Neutrophil (primary cell): ENCODE results near the gene NR2C2AP.

Experiments used
- H3K27ac ChIP-seq: fragments of 200-600 bp; sonication (generic); 2 replicates; pipeline ENCODE4 v1.5.1; 2016; ENCODE audit warnings: mild to moderate bottlenecking, moderate library complexity
- H3K27me3 ChIP-seq: fragments of 200-600 bp; sonication (generic); 2 replicates; pipeline ENCODE4 v1.6.0; 2016; ENCODE audit warnings: mild to moderate bottlenecking
- H3K36me3 ChIP-seq: fragments of 200-600 bp; sonication (generic); 2 replicates; pipeline ENCODE4 v1.5.1; 2017
- H3K4me1 ChIP-seq, 2 experiments: fragments of 200-600 bp in 1 of 2; sonication (generic) in 1 of 2; 1 replicate in 1 of 2; 2 replicates in 1 of 2; pipeline versions ENCODE4 v1.5.1 to v1.6.1; 2013 to 2016; ENCODE audit warnings: low read depth in 1 of 2, low read length in 1 of 2, mild to moderate bottlenecking in 1 of 2, moderate library complexity in 1 of 2; ENCODE audit not compliant: control insufficient read depth in 1 of 2, insufficient read depth in 1 of 2
- H3K4me3 ChIP-seq, 2 experiments: fragments of 200-600 bp in 1 of 2; sonication (generic) in 1 of 2; 1 replicate in 1 of 2; 2 replicates in 1 of 2; pipeline ENCODE4 v1.5.1; 2013 to 2016; ENCODE audit warnings: low read depth in 1 of 2, low read length in 1 of 2, mild to moderate bottlenecking in 1 of 2, moderate library complexity in 1 of 2
- H3K9me3 ChIP-seq: fragments of 200-600 bp; sonication (generic); 2 replicates; pipeline ENCODE4 v1.5.1; 2016
- CTCF ChIP-seq: fragments of 200-600 bp; sonication (generic); IDR thresholded peaks from 2 replicates; pipeline ENCODE4 v1.5.1; 2016; ENCODE audit warnings: antibody characterized with exemption

NR2C2AP gene

DNA sequence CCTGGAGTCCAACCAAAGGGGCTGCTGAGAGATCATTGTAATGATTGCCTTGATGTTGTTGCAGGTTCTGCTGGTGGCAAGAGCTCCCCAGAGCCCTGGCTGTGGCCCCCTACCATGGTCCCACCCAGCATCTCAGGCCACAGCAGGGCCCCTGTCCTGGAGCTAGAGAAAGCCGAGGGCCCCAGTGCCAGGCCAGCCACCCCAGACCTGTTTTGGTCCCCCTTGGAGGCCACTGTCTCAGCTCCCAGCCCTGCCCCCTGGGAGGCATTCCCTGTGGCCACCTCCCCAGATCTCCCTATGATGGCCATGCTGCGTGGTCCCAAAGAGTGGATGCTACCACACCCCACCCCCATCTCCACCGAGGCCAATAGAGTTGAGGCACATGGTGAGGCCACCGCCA, 24.0 kb upstream of the NR2C2AP start:
- H3K27me3 ChIP-seq: peaks cover 69% of the 10 kb centered on the region
- TF ChIP-seq CTCF: no peak
- H3K27ac ChIP-seq: no peak overlapping the region
- no peaks in the 10 kb centered on the region for H3K9me3 ChIP-seq
- peaks cover 10 to 11% of the 10 kb centered on the region in 2 experiments for H3K4me1 ChIP-seq
- H3K36me3 ChIP-seq: no peaks in the 10 kb centered on the region
- H3K4me3 ChIP-seq: no peak overlapping the region

DNA sequence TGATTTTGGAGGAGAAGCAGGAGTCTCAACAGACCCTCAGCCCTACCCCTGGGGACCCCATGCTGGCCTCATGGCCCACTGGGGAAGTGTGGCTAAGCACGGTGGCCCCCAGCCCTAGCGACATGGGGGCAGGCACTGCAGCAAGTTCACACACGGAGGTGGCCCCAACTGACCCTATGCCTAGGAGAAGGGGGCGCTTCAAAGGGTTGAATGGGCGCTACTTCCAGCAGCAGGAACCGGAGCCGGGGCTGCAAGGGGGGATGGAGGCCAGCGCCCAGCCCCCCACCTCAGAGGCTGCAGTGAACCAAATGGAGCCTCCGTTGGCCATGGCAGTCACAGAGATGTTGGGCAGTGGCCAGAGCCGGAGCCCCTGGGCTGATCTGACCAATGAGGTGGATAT, 23.4 kb upstream of the NR2C2AP start:
- Histone ChIP-seq H3K9me3 (no peaks in the 10 kb centered on the region), H3K27me3 (peaks cover 73% of the 10 kb centered on the region), H3K4me3 (no peak overlapping the region), H3K27ac (no peak overlapping the region), H3K4me1 (peaks cover 10 to 11% of the 10 kb centered on the region in 2 experiments), H3K36me3 (no peaks in the 10 kb centered on the region)
- no peak for TF ChIP-seq CTCF

DNA sequence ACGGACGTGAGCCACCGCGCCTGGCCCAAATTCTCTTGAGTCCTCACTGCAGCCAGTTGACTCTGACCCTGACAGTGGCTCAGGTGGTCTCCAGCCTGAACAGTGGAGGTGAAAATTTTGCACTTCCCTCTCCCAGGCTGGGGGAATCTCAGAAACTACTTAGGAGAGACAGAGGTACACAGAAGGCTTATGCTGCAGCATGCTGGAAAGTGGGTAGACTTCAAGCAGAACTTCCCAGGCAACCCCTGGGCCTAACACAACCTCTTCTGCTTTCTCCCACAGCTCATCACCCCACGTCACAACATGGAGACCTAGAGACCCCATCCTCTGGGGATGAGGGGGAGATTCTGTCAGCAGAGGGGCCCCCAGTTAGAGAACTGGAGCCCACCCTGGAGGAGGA, 23.0 kb upstream of the NR2C2AP start:
- Histone ChIP-seq H3K4me1 (peaks cover 10 to 11% of the 10 kb centered on the region in 2 experiments), H3K36me3 (no peaks in the 10 kb centered on the region), H3K9me3 (no peaks in the 10 kb centered on the region), H3K27ac (no peak overlapping the region), H3K27me3 (peaks cover 78% of the 10 kb centered on the region), H3K4me3 (no peak overlapping the region)
- no peak for TF ChIP-seq CTCF

- peak; percentile 61 for TF ChIP-seq CTCF
- no peaks in the 10 kb centered on the region for H3K36me3 ChIP-seq
- H3K27ac ChIP-seq: no peak overlapping the region
- no peaks in the 10 kb centered on the region for H3K9me3 ChIP-seq
- peaks cover 86% of the 10 kb centered on the region for H3K27me3 ChIP-seq
- H3K4me1 ChIP-seq: peaks cover 10 to 11% of the 10 kb centered on the region in 2 experiments
- H3K4me3 ChIP-seq: peak overlapping the region; percentile 44 to 58
These were observed 21.8 kb upstream of the NR2C2AP start for GRCh38 chr19:19224852-19225494.

DNA sequence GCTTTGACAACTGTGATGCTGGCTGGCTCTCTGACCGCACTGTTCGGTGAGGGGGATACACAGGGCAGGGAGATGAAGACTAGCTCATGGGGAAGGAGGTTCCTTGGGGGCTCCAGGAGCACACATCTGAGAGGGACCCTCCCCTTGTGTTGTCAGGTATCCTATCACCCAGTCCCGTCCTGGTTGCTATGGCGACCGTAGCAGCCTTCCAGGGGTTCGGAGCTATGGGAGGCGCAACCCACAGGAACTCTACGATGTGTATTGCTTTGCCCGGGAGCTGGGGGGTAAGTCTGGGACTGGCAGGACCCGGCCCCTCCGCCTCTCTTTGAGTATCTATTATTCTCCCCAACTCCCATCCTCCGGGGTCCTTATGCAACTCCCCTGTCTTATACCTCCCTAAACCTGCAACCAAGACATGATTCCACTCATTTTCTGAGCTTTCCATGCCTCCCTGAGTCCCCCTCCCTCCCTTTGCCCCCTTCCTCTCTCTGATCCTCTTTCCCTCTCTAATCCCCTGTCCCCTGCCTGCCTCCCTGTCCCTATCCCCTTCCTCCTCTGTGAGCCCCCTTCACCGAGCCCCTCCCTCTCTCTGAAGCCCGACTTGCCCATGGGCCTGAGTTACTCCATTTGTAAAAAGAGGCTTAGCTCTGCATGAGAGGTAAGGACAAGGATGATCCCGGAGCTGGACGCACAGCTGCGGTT, 21.1 kb upstream of the NR2C2AP start:
- TF ChIP-seq CTCF: no peak
- H3K27me3 ChIP-seq: peaks cover 84% of the 10 kb centered on the region
- H3K36me3 ChIP-seq: no peaks in the 10 kb centered on the region
- no peak overlapping the region for H3K27ac ChIP-seq
- H3K9me3 ChIP-seq: no peaks in the 10 kb centered on the region
- peaks cover 10 to 11% of the 10 kb centered on the region in 2 experiments for H3K4me1 ChIP-seq
- peak overlapping the region; percentile 44 to 58 for H3K4me3 ChIP-seq
